Posterior cingulate gyrus (tissue), 11 donors: ENCODE results near the gene RTCA.
"Not testable (repeated sequence)": the region's sequence is repeated elsewhere in the genome, so short reads cannot be mapped to it uniquely, and the experiment has no call there.

ENCODE experiments used
- DNase-seq, 10 donors: peaks; one replicate each; pipeline versions ENCODE4 v3.0.0 to v3.0.0-alpha.2; 2020 to 2021; ENCODE audit warnings: mixed read lengths in 3 of 10
- intact Hi-C: fragments of 100-400 bp; cut with DNase I; formaldehyde crosslinking; loops from one replicate; pipeline ENCODE4 v1.15.1; 2023

Gene RTCA

GRCh38 chr1:100265931-100266740, at the start of gene RTCA:
Gene RTCA (plus strand): TSS chr1:100266216. CDS start chr1:100266376, 160 bp downstream.
- peak; percentile 93 to 99 (median 96) for DNase-seq
- intact Hi-C loops = loop anchor here (2.0 to 10.0 kb wide), 4 partner anchors 17 to 231 kb away; partner anchors contain the start of genes CDC14A, DBT, SASS6 and TRMT13

GRCh38 chr1:100217834-100218233, 48.2 kb upstream of the RTCA start:
- DNase-seq = no peak
- intact Hi-C loops = no loop called here

- intact Hi-C loops = no loop called here
- DNase-seq = no peak
Observed at GRCh38 chr1:100219457-100219856, 46.6 kb upstream of the RTCA start.

- intact Hi-C loops = no loop called here
- DNase-seq = no peak
Observed at GRCh38 chr1:100219883-100220282, 46.1 kb upstream of the RTCA start.

GRCh38 chr1:100222428-100222827, 43.6 kb upstream of the RTCA start:
- intact Hi-C loops = no loop called here
- no peak for DNase-seq

- DNase-seq = no peak
- intact Hi-C loops = no loop called here
Observed at GRCh38 chr1:100229681-100230443, 36.2 kb upstream of the RTCA start.

GRCh38 chr1:100230765-100231164, 35.3 kb upstream of the RTCA start:
- no peak for DNase-seq
- intact Hi-C loops = no loop called here

- intact Hi-C loops = no loop called here
- DNase-seq = no peak
Observed at GRCh38 chr1:100231721-100232120, 34.3 kb upstream of the RTCA start.

- intact Hi-C loops = no loop called here
- DNase-seq = no peak
Observed at GRCh38 chr1:100232156-100232555, 33.9 kb upstream of the RTCA start.

- intact Hi-C loops = not testable (repeated sequence)
Observed at GRCh38 chr1:100233566-100233965, 32.5 kb upstream of the RTCA start.

GRCh38 chr1:100234432-100234831, 31.6 kb upstream of the RTCA start:
- DNase-seq = no peak
- intact Hi-C loops = no loop called here

More at GRCh38 chr1:100233566-100233965, 32.5 kb upstream of the RTCA start:
- DNase-seq = not testable (repeated sequence)

- intact Hi-C loops = no loop called here
- no peak for DNase-seq
Observed at GRCh38 chr1:100237091-100237490, 28.9 kb upstream of the RTCA start.

- no peak for DNase-seq
Observed at GRCh38 chr1:100239961-100240360, 26.1 kb upstream of the RTCA start.

GRCh38 chr1:100240631-100241030, 25.4 kb upstream of the RTCA start:
- no peak for DNase-seq
- intact Hi-C loops = no loop called here

More at GRCh38 chr1:100239961-100240360, 26.1 kb upstream of the RTCA start:
- intact Hi-C loops = no loop called here

- DNase-seq = no peak
- intact Hi-C loops = loop anchor here (5.0 kb wide), 1 partner anchor 114 kb away; the partner anchor contains the start of genes SASS6 and TRMT13
Observed at GRCh38 chr1:100246738-100247137, 19.3 kb upstream of the RTCA start.

GRCh38 chr1:100249155-100249536, 16.9 kb upstream of the RTCA start:
- DNase-seq = no peak
- intact Hi-C loops = loop anchor here (2.0 to 5.0 kb wide), 3 partner anchors 18 to 117 kb away; partner anchors contain the start of genes RTCA, SASS6 and TRMT13

- peak; percentile 95 to 99 (median 97) for DNase-seq
- intact Hi-C loops = loop anchor here (2.0 to 5.0 kb wide), 3 partner anchors 17 to 117 kb away; partner anchors contain the start of genes RTCA, SASS6 and TRMT13
Observed at GRCh38 chr1:100249537-100250257, 16.3 kb upstream of the RTCA start, which contains the start of gene DBT. Gene DBT (minus strand): TSS chr1:100249834. CDS start chr1:100249820, 14 bp downstream.

- no peak for DNase-seq
- intact Hi-C loops = no loop called here
Observed at GRCh38 chr1:100250264-100250663, 15.8 kb upstream of the RTCA start.

GRCh38 chr1:100250807-100251206, 15.2 kb upstream of the RTCA start:
- intact Hi-C loops = no loop called here
- DNase-seq = no peak

GRCh38 chr1:100252901-100253300, 13.1 kb upstream of the RTCA start:
- intact Hi-C loops = no loop called here
- DNase-seq = no peak
